PC-3 (cell line): Measurements from ENCODE around the gene TMEM86A. TPM values are rescaled to one million over a fixed set of nuclear protein-coding genes. Genes with fewer than 3 reads are reported as not detected.

ENCODE experiments used
- ATAC-seq: fragments of 200-7000 bp; cut with Tn5 transposase; 2 replicates; pipeline ENCODE4 v1.9.1; 2020; ENCODE audit warnings: mild to moderate bottlenecking, moderate library complexity
- BruUV-seq: library from RNA; stranded (reverse); fragments of 400-500 nt; replicated peaks from 2 replicates; lab custom pipeline; 2021; lab: Mats Ljungman, UMichigan
- CTCF ChIA-PET: fragments of 300-600 bp; sonication (Branson Sonifier 250); formaldehyde crosslinking; loops from one replicate; lab custom pipeline; 2022; ENCODE audit warnings: antibody characterized with exemption; lab: Charles Lee
- POLR2A ChIA-PET: fragments of 300-600 bp; sonication (Branson Sonifier 250); formaldehyde crosslinking; loops from one replicate; lab custom pipeline; 2022; ENCODE audit warnings: antibody characterized with exemption; ENCODE audit not compliant: unreplicated experiment; lab: Charles Lee
- DNase-seq: peaks from one replicate; pipeline ENCODE4 v3.0.0-alpha.2; 2015
- H2AFZ ChIP-seq: fragments of 300-600 bp; sonication (generic); 2 replicates; pipeline ENCODE4 v1.6.0; 2016; ENCODE audit warnings: antibody characterized with exemption, low read length
- H3F3A ChIP-seq: fragments of 300-600 bp; sonication (generic); one replicate; pipeline ENCODE4 v1.6.0; 2017; ENCODE audit warnings: antibody characterized with exemption, low read length, control low read depth, mild to moderate bottlenecking; ENCODE audit not compliant: unreplicated experiment
- H3K27ac ChIP-seq: fragments of 300-600 bp; sonication (generic); 2 replicates; pipeline ENCODE4 v1.5.1; 2016; ENCODE audit warnings: mild to moderate bottlenecking, low read length
- H3K27me3 ChIP-seq: fragments of 300-600 bp; sonication (generic); 2 replicates; pipeline ENCODE4 v1.6.1; 2016; ENCODE audit warnings: low read length, mixed read lengths
- H3K36me3 ChIP-seq: fragments of 300-600 bp; sonication (generic); 2 replicates; pipeline ENCODE4 v1.6.1; 2016; ENCODE audit warnings: low read depth, mixed run types, low read length, mixed read lengths
- H3K4me1 ChIP-seq: fragments of 300-600 bp; sonication (generic); 2 replicates; pipeline ENCODE4 v1.5.1; 2016; ENCODE audit warnings: low read length; ENCODE audit not compliant: insufficient read depth
- H3K4me2 ChIP-seq: fragments of 300-600 bp; sonication (generic); 2 replicates; pipeline ENCODE4 v1.6.0; 2016; ENCODE audit warnings: low read length
- H3K4me3 ChIP-seq: fragments of 300-600 bp; sonication (generic); 2 replicates; pipeline ENCODE4 v1.5.1; 2016; ENCODE audit warnings: mild to moderate bottlenecking, low read length, mixed read lengths
- H3K79me2 ChIP-seq: fragments of 300-600 bp; sonication (generic); 2 replicates; pipeline ENCODE4 v1.6.1; 2017; ENCODE audit warnings: low read length, mixed read lengths
- H3K9ac ChIP-seq: fragments of 300-600 bp; sonication (generic); 2 replicates; pipeline ENCODE4 v1.6.0; 2016; ENCODE audit warnings: mild to moderate bottlenecking, low read length
- H3K9me2 ChIP-seq: fragments of 300-600 bp; sonication (generic); replicated peaks from 2 replicates; pipeline ENCODE4 v1.6.1; 2016; ENCODE audit warnings: mixed run types, low read length, mixed read lengths
- H3K9me3 ChIP-seq: fragments of 300-600 bp; sonication (generic); 2 replicates; pipeline ENCODE4 v1.6.1; 2016; ENCODE audit warnings: low read length, mixed read lengths
- H4K20me1 ChIP-seq: fragments of 300-600 bp; sonication (generic); 2 replicates; pipeline ENCODE4 v1.6.1; 2016; ENCODE audit warnings: low read length, mixed read lengths
- CTCF ChIP-seq: fragments of 300-600 bp; sonication (generic); conservative IDR thresholded peaks from 2 replicates; pipeline ENCODE4 v1.5.1; 2017; ENCODE audit warnings: antibody characterized with exemption, low read depth, mild to moderate bottlenecking, low read length
- EZH2 ChIP-seq: fragments of 300-600 bp; sonication (generic); IDR thresholded peaks from one replicate; pipeline ENCODE4 v1.6.1; 2017; ENCODE audit warnings: antibody characterized with exemption, mild to moderate bottlenecking, low read length; ENCODE audit not compliant: unreplicated experiment
- EZH2phosphoT487 ChIP-seq: fragments of 300-600 bp; sonication (generic); IDR thresholded peaks from 2 replicates; pipeline ENCODE4 v1.6.1; 2018; ENCODE audit warnings: mild to moderate bottlenecking, antibody characterized with exemption, low read length, borderline replicate concordance
- intact Hi-C: fragments of 100-400 bp; cut with micrococcal nuclease; formaldehyde crosslinking; loops from 2 replicates; pipeline ENCODE4 v1.9.0; 2023
- total RNA-seq: library from RNA; depleted of rRNA; stranded (reverse); fragments of >200 nt; gene quantifications from 2 replicates; pipeline ENCODE4 v1.2.3, GENCODE V29; 2014

TMEM86A gene
- total RNA-seq, 1 experiment from 2014 or later = 1.6 TPM

- Histone ChIP-seq H4K20me1 (no peaks in the 10 kb centered on the region), H3K9me3 (no peaks in the 10 kb centered on the region), H3K79me2 (no peaks in the 10 kb centered on the region), H3K4me3 (no peak overlapping the region), H3K9ac (peak overlapping the region; percentile 67; the same call in 1 of the 2 replicates), H3K36me3 (no peaks in the 10 kb centered on the region), H2AFZ (peak overlapping the region; percentile 65), H3K27ac (peak overlapping the region; percentile 87), H3K4me1 (peaks cover 35% of the 10 kb centered on the region), H3K4me2 (peak overlapping the region; percentile 70), H3K9me2 (no peaks in the 10 kb centered on the region), H3K27me3 (no peaks in the 10 kb centered on the region), H3F3A (no peaks in the 10 kb centered on the region)
- ATAC-seq (no peak), DNase-seq (peak; percentile 28)
- intact Hi-C loops = loop anchor here (2.0 kb wide), 1 partner anchor 31 kb away; the partner anchor contains the start of gene TMEM86A
- TF ChIP-seq CTCF (no peak), EZH2 (no peak), EZH2phosphoT487 (no peak)
- ChIA-PET POLR2A (no interaction called here), CTCF (interaction anchor here (0.6 kb wide), 1 partner anchor 36 kb away, joined by 4 read pairs; no protein-coding TSS in a partner anchor)
- no TSS peak for BruUV-seq
These were observed 30.4 kb upstream of the TMEM86A start for GRCh38 chr11:18668131-18668530.

- peak overlapping the region; percentile 87 for H3K27ac ChIP-seq
- no TSS peak for BruUV-seq
These were observed 29.4 kb upstream of the TMEM86A start for GRCh38 chr11:18669219-18669596.

More at GRCh38 chr11:18669219-18669596, 29.4 kb upstream of the TMEM86A start:
- no peaks in the 10 kb centered on the region for H3F3A ChIP-seq
- peak overlapping the region; percentile 70 for H3K4me2 ChIP-seq
- intact Hi-C loops = loop anchor here (2.0 kb wide), 1 partner anchor 30 kb away; the partner anchor contains the start of gene TMEM86A
- H3K9ac ChIP-seq = peak overlapping the region; percentile 67
- H3K9me3 ChIP-seq = no peaks in the 10 kb centered on the region
- H3K9me2 ChIP-seq = no peaks in the 10 kb centered on the region
- H2AFZ ChIP-seq = no peak overlapping the region
- no peaks in the 10 kb centered on the region for H3K36me3 ChIP-seq
- H3K79me2 ChIP-seq = no peaks in the 10 kb centered on the region
- peak; percentile 79 for ATAC-seq
- H3K4me1 ChIP-seq = peaks cover 44% of the 10 kb centered on the region
- CTCF ChIA-PET = interaction anchor here (0.7 kb wide), 1 partner anchor 17 kb away, joined by 3 read pairs; no protein-coding TSS in a partner anchor
- H3K4me3 ChIP-seq = peak overlapping the region; percentile 36; the same call in 1 of the 2 replicates
- DNase-seq = peak; percentile 71
- TF ChIP-seq EZH2phosphoT487 = no peak
- no peak for TF ChIP-seq CTCF
- TF ChIP-seq EZH2 = no peak
- no peaks in the 10 kb centered on the region for H3K27me3 ChIP-seq
- POLR2A ChIA-PET = no interaction called here
- no peaks in the 10 kb centered on the region for H4K20me1 ChIP-seq
